ENCODE measurements around the gene PIK3CD. TPM values are rescaled to one million over a fixed set of nuclear protein-coding genes. Genes with fewer than 3 reads are reported as not detected.

PIK3CD gene
- total and polyA plus RNA-seq, 2 experiments from 2014 or later: 1.2 to 1.3 TPM

- Histone ChIP-seq H3K27ac (no peak overlapping the region), H2AFZ (no peak overlapping the region), H3K4me1 (ENCODE audit: insufficient read depth) (no peaks in the 10 kb centered on the region), H3K4me3 (no peak overlapping the region), H3K36me3 (replicated peaks; ENCODE audit: insufficient read depth, low read depth) (no peaks in the 10 kb centered on the region), H4K20me1 (ENCODE audit: insufficient read depth, poor library complexity, severe bottlenecking) (no peaks in the 10 kb centered on the region), H3K79me2 (no peaks in the 10 kb centered on the region), H3K9me2 (replicated peaks; ENCODE audit: insufficient read depth) (no peaks in the 10 kb centered on the region), H3K27me3 (no peaks in the 10 kb centered on the region), H3K9me3 (ENCODE audit: low read depth) (no peaks in the 10 kb centered on the region), H3K4me2 (no peak overlapping the region)
- WGBS (ENCODE audit: low lambda C conversion rate, missing lambda C conversion rate): 82% methylated on average over 8 of the region's 9 CpGs
- DNase-seq (ENCODE audit: low spot score): no peak
- TF ChIP-seq EZH2phosphoT487 (IDR thresholded peaks at IDR 0.05; ENCODE audit: low read depth, severe bottlenecking, unreplicated experiment) (no peak), EZH2 (IDR thresholded peaks at IDR 0.05; ENCODE audit: borderline replicate concordance) (no peak)
- TF ChIP-seq, protein P1, sequence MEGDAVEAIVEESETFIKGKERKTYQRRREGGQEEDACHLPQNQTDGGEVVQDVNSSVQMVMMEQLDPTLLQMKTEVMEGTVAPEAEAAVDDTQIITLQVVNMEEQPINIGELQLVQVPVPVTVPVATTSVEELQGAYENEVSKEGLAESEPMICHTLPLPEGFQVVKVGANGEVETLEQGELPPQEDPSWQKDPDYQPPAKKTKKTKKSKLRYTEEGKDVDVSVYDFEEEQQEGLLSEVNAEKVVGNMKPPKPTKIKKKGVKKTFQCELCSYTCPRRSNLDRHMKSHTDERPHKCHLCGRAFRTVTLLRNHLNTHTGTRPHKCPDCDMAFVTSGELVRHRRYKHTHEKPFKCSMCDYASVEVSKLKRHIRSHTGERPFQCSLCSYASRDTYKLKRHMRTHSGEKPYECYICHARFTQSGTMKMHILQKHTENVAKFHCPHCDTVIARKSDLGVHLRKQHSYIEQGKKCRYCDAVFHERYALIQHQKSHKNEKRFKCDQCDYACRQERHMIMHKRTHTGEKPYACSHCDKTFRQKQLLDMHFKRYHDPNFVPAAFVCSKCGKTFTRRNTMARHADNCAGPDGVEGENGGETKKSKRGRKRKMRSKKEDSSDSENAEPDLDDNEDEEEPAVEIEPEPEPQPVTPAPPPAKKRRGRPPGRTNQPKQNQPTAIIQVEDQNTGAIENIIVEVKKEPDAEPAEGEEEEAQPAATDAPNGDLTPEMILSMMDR (IDR thresholded peaks at IDR 0.05; ENCODE audit: poor library complexity): no peak
These were observed 25.3 kb upstream of the PIK3CD start for GRCh38 chr1:9626201-9626608.

- no peaks in the 10 kb centered on the region for H3K9me2 ChIP-seq (replicated peaks; ENCODE audit: insufficient read depth)
- no peak overlapping the region for H3K4me3 ChIP-seq
- H3K9me3 ChIP-seq (ENCODE audit: low read depth): no peaks in the 10 kb centered on the region
- no peak overlapping the region for H3K27ac ChIP-seq
- no peak for TF ChIP-seq EZH2 (IDR thresholded peaks at IDR 0.05; ENCODE audit: borderline replicate concordance)
- no peak for TF ChIP-seq EZH2phosphoT487 (IDR thresholded peaks at IDR 0.05; ENCODE audit: low read depth, severe bottlenecking, unreplicated experiment)
- TF ChIP-seq, protein P1 (IDR thresholded peaks at IDR 0.05; ENCODE audit: poor library complexity): no peak
- 88% methylated on average over 19 of the region's 23 CpGs for WGBS (ENCODE audit: low lambda C conversion rate, missing lambda C conversion rate)
- no peaks in the 10 kb centered on the region for H3K79me2 ChIP-seq
- H3K4me1 ChIP-seq (ENCODE audit: insufficient read depth): no peaks in the 10 kb centered on the region
- H3K27me3 ChIP-seq: no peaks in the 10 kb centered on the region
- DNase-seq (ENCODE audit: low spot score): no peak
- no peaks in the 10 kb centered on the region for H4K20me1 ChIP-seq (ENCODE audit: insufficient read depth, poor library complexity, severe bottlenecking)
- no peak overlapping the region for H2AFZ ChIP-seq
- H3K4me2 ChIP-seq: no peak overlapping the region
- H3K36me3 ChIP-seq (replicated peaks; ENCODE audit: insufficient read depth, low read depth): no peaks in the 10 kb centered on the region
These were observed 22.7 kb upstream of the PIK3CD start for GRCh38 chr1:9628541-9629444.

DNA sequence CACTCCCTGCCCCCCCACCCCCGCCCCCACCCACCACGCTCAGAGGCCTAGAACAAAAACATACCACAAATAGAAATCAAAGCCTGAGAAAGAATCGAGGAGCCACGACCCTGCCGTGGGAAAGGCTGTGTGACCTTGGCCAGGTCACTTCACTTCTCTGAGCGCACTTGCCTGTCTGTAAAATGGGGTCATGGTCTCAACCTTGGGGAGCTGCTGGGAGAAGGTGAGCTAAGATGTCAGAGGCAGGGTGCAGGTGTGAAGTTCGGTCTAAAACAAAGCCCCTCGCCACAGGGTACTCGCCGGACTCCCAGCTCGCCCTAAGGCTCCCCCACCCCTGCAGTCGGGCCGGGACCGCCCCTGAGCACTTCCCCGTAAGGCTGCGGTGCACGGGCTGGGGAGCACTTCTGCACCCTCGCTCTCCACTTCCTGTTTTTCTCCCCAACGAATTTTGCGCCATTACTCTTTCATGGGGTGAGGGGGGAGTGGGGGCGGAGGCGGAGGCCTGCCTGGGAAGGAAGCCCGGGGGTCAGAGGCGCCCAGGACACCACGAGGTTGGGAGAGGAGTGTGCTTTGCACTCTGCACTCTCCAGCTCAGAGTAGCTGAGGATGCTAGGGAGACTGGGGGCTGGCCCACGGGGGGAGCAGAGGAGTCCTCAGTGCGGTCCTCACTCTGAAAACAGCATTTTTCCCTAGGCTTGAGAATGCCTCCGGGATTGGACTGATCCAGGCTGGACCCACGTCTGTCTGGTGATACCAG lies 21.9 kb upstream of the PIK3CD start:
- 82% methylated on average over 28 of the region's 29 CpGs for WGBS (ENCODE audit: low lambda C conversion rate, missing lambda C conversion rate)
- Histone ChIP-seq H3K27me3 (no peaks in the 10 kb centered on the region), H3K4me1 (ENCODE audit: insufficient read depth) (no peaks in the 10 kb centered on the region), H3K36me3 (replicated peaks; ENCODE audit: insufficient read depth, low read depth) (no peaks in the 10 kb centered on the region), H4K20me1 (ENCODE audit: insufficient read depth, poor library complexity, severe bottlenecking) (no peaks in the 10 kb centered on the region), H3K27ac (no peak overlapping the region), H3K9me2 (replicated peaks; ENCODE audit: insufficient read depth) (no peaks in the 10 kb centered on the region), H3K4me3 (no peak overlapping the region), H3K9me3 (ENCODE audit: low read depth) (no peaks in the 10 kb centered on the region), H2AFZ (no peak overlapping the region), H3K4me2 (no peak overlapping the region), H3K79me2 (no peaks in the 10 kb centered on the region)
- TF ChIP-seq, protein P1 (IDR thresholded peaks at IDR 0.05; ENCODE audit: poor library complexity): no peak
- TF ChIP-seq EZH2 (IDR thresholded peaks at IDR 0.05; ENCODE audit: borderline replicate concordance) (no peak), EZH2phosphoT487 (IDR thresholded peaks at IDR 0.05; ENCODE audit: low read depth, severe bottlenecking, unreplicated experiment) (no peak)
- no peak for DNase-seq (ENCODE audit: low spot score)
